Activated CD4-positive, alpha-beta T cell treated with anti-CD3 and anti-CD28 coated beads, Interleukin-2, Interleukin-4, amounts not matched to agents 100 ng/mL and 50 ng/mL, durations not matched to agents 16 hours and 8 hours (primary cell): ENCODE results near the gene NUP153.
"Not testable (repeated sequence)": the region's sequence is repeated elsewhere in the genome, so short reads cannot be mapped to it uniquely, and the experiment has no call there.

Source experiments
- DNase-seq: peaks from one replicate; pipeline ENCODE4 v3.0.0-alpha.2; 2020; ENCODE audit warnings: low spot score

Gene NUP153

GRCh38 chr6:17706580-17707370 is at the start of gene NUP153:
Gene NUP153 (minus strand): TSS chr6:17706925. CDS start chr6:17706387, 538 bp downstream.
- peak; percentile 99 for DNase-seq

DNA sequence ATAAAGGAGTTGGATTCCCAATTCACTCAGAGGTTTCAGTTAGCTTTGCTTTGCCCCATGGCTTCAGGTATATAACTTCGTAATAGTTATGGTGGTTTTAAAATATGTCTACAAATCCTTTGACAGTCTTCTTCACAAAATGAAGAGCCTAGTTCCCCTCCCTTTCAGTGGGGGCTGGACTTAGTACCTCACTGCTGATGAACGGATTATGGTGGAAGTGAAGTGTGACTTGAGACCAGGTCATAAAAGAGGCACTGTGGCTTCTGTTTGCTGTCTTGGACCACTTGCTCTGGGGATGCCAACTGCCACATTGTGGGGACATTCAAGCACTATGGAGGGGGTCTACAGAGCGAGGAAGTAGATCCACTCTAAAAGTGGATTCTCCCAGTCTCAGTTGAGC is 47.5 kb upstream of the NUP153 start:
- no peak for DNase-seq

DNA sequence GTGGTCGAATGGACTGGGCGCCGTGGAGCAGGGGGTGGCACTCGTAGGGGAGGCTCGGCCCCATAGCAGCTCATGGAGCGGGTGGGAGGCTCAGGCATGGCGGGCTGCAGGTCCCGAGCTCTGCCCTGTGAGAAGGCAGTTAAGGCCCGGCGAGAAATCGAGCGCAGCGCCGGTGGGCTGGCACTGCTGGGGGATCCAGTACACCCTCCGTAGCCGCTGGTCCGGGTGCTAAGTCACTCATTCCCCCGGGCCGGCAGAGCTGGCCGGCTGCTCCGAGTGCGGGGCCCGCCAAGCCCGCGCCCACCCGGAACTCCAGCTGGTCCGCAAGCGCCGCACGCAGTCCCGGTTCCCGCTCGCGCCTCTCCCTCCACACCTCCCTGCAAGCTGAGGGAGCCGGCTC is 38.6 kb upstream of the NUP153 start:
- not testable (repeated sequence) for DNase-seq

DNA sequence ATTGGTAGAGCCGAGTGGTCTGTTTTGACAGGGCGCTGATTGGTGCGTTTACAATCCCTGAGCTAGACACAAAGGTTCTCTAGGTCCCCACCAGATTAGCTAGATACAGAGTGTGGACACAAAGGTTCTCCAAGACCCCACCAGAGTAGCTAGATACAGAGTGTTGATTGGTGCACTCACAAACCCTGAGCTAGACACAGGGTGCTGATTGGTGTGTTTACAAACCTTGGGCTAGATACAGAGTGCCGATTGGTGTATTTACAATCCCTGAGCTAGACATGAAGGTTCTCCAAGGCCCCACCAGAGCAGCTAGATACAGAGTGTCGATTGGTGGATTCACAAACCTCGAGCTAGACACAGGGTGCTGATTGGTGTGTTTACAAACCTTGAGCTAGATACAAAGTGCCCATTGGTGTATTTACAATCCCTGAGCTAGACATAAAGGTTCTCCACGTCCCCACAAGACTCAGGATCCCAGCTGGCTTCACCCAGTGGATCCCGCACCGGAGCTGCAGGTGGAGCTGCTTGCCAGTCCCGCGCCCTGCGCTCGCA is 38.1 kb upstream of the NUP153 start:
- not testable (repeated sequence) for DNase-seq

DNA sequence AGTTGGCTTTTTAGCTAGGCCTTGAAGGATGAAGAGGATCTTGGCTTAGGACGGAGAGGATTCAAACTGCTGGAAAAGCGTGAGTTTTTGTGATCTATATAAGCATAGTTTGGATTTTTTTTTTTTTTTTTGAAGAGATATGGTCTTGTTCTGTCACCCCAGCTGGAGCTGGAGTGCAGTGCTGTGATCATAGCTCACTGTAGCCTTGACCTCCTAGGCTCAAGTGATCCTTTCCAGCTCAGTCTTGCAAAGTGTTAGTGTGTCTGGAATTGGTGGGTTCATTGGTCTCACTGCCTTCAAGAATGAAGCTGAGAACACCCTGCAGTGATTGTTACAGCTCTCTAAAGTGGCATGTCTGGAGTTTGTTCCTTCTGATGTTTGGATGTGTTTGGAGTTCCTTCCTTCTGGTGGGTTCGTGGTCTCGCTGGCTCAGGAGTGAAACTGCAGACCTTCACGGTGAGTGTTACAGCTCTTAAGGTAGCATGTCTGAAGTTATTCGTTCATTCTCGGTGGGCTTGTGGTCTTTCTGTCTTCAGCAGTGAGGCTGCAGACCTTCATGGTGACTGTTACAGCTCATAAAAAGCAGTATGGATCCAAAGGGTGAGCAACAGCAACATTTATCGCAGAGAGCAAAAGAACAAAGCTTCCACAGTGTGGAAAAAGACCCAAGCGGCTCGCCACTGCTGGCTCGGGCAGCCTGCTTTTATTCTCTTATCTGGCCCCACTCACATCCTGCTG is 37.5 kb upstream of the NUP153 start:
- no peak for DNase-seq

- no peak for DNase-seq
Observed at GRCh38 chr6:17741507-17741906, 34.8 kb upstream of the NUP153 start.

- no peak for DNase-seq
Observed at GRCh38 chr6:17740559-17741220, 34.0 kb upstream of the NUP153 start.

GRCh38 chr6:17737704-17738252 is 31.1 kb upstream of the NUP153 start:
- DNase-seq = no peak

DNA sequence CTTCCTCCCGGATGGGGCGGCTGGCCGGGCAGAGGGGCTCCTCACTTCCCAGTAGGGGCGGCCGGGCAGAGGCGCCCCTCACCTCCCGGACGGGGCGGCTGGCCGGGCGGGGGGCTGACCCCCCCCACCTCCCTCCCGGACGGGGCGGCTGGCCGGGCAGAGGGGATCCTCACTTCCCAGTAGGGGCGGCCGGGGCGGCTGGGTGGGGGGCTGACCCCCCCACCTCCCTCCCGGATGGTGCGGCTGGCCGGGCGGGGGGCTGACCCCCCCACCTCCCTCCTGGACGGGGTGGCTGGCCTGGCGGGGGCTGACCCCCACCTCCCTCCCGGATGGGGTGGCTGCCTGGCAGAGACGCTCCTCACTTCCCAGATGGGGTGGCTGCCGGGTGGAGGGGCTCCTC is 28.6 kb upstream of the NUP153 start:
- DNase-seq = not testable (repeated sequence)

DNA sequence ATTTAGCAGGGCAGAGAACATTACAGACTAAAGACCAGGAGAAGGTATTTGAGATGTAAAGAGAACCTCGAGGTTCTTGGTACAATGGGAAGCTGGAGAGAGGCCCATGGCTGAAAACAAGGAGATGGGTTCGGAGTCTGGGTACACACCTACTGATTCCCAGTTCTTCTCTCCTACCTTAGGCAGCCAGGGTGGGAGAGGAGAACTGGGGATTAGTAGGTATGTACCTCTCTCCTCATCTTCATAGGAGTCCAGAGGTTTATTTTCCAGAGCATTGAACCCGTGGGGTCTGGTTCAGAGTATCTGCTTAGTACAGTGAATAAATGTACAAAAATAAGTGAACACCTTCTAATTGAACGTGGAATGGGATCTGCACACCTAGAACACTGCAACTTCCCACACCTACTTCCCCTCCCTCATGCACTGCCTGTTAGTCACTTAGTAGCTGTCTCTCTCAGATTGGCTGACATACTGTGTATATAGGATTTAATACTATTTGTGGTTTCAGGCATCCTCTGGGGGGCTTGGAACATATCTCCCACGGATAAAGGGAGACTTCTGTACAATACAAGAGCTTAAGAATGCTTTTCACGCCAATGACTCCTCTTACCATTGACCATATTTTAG is 23.5 kb upstream of the NUP153 start:
- DNase-seq = no peak

DNA sequence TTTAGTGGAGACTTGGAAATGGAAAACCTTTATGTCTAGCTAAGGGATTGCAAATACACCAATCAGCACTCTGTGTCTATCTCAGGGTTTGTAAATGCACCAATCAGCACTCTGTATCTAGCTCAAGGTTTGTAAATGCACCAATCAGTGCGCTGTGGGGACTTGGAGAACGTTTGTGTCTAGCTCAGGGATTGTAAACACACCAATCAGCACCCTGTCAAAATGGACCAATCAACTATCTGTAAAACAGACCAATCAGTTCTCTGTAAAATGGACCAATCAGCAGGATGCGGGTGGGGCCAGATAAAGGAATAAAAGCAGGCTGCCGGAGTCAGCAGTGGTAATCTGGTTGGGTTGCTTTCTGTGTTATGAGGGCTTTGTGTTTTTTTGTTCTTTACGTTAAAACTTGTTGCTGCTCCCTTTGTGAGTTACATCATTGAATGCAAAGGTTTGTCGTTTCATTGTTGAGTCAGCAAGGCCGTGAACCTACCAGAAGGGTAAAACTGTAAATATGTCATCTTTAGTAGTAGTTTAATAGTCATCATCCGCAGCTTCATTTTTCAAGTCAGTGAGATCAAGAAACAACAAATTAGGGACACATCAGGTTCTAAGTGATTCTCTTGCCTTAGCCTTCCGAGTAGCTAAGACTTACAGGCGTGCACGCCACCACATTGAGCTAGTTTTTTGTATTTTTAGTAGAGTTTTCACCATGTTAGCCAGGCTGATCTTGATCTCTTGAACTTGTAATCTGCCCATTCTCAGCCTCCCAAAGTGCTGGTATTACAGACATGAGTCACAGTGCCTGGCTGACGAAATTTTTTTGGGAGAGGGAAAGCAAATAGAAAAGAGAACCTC is 22.7 kb upstream of the NUP153 start:
- DNase-seq = no peak

GRCh38 chr6:17728551-17729222 is 22.0 kb upstream of the NUP153 start:
- DNase-seq = no peak

DNA sequence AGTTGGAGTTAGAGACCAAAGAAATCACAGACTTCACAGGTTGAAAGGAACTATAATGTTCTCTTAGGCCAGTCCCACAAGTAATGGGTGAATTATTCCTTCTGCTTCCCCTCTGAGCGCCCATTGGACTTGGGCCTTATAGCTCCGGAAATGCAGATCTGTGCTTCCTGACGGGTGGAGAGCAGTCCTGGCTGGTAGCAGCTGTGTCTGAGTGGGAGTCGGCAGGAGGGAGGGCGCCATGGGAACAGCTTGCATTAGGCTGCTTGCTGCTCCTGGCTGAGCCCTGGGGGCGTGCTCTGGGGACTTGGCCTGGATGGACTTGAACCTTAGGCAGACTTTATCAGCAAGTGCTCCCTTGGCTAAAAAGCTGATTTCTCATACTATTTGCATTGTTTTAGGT is 18.4 kb upstream of the NUP153 start:
- DNase-seq = no peak

- DNase-seq = no peak
Observed at GRCh38 chr6:17724341-17724740, 17.6 kb upstream of the NUP153 start.

DNA sequence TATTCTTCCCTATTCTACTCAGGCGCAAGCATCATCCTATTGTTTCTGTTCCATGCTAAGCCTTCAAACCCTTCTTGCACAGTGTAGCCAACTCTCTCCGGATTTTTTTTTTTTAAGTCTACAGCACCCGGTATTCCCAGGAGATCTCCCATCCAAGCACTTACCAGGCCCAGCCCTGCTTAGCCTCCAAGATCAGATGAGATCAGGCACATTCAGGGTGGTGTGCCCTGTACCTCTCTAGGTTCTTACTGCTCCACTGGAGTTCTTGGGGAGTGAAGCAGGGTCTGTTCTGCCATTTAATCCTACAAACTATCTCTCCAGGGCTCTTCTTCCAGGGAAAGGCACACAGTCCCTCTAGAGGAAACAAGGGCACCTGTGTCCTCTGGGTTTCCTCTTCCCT is 14.9 kb upstream of the NUP153 start:
- DNase-seq = no peak

GRCh38 chr6:17719323-17720041 is 12.8 kb upstream of the NUP153 start:
- no peak for DNase-seq

DNA sequence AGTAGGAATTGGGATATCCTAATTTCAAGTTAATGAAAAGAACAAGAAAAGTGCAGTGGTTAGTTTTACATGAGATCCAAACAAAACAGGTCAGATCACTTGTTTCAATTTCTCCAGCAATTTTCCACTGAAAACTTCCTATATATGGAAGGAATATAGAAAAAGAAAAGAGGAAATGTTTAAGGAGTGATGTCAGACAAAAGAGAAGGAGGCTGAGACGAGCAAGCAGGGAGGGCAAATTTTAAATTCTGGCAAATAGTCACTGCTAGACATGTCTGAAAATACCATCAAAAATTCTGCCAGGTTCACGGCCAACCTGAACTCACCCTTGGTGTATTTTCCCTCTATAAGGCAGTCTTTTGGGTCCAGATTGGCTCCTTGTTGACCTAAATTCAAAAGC is 9.5 kb upstream of the NUP153 start:
- DNase-seq = no peak

DNA sequence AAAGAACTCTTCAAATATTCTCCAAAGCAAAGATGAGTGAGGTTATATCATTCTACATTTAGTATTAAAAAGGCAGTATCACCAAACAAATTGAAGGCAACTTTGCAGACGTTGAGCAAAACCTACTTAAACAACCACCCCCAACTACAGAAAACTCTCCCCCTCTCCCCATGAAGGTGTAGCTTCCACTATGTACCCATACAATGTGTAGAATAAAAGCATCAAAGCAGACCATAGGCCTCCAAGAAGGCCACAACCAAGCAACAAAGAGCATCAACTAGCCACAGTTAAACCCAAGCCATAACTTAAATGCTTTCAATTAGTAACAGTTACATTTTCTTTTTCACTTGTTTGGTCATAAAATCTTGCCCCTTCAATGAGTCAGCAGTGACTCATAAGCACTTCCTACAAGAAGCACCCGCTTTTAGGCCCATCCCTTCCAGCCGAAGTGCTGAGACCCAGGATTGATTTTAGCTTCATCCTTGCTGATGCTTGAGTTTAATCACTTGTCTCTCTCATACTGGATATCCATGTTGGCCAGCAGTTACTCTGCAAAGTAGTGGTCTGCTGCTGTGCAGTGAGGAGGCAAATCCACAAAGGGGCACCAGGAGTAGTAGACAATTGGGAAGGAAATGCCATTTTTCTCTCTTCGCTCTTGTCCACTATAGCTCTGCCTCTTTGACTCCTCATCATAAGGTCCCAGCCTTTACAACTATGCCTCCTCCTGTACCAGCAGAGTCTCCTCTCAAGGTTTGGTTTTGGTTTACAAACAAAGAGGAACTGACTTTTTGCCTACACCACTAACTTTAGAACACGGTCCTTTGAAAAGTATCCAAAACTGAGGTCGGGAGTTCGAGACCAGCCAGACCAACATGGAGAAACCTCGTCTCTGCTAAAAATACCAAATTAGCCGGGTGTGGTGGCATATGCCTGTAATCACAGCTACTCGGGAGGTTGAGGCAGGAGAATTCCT is 8.4 kb upstream of the NUP153 start:
- peak; percentile 81 for DNase-seq
